Measurements from ENCODE around the gene DPP4.

Gene DPP4

DNA sequence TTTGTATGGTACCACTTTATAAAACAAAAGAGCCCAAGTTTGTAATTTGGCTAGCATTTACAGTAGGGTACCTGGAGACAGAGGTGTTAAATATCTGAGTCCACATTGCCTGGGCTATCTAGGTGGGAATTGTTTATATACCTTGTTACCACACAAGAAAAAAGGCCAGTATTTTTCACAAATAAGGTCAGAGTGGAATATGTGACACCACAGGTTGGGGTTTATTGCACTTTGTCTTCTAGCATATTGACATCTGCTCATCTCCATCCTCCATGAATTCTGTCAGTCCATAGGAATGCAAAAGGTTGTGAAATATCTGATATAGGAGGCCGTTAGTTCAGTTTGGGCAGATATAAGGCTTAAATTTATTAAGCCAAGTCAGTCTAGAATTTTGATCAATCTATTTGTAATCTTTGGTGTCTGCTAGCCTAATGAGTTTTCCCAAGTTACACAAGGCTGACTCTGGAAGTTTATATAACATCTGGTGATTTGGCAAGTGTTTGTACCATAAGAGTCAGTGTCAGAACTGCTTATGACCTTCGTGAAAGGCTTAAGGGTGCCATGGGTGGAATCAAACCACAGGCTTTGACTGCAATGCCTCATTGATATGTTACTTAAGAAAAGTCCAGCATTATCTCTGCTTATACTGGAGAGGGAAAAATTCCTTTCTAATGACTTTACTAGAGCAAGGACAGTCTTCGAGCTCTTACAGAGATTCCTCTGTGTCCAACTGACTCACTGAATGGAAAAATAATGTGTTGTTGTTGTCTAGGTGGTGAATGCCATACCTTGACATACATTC lies 11.3 kb upstream of the DPP4 start:
- no peak for DNase-seq

DNA sequence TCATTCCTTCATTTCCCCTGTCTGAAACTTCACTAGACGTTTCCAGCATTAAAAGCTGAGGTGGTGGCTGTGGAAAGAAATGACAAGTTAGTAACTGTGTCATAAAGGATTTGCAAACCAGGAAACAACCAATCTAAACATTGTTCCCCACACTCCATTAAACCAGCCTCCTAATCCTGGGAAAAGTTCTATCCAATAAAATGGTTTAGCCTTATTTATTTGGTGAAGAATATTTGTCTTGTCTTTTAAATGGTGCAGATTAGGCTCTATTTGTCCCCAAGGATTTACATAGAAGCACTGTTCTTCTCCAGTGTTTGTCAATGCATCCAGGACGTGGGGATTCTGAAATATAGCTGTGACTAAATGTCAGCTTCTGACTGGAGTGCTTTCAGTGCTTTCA lies 10.5 kb upstream of the DPP4 start:
- no peak for DNase-seq

DNA sequence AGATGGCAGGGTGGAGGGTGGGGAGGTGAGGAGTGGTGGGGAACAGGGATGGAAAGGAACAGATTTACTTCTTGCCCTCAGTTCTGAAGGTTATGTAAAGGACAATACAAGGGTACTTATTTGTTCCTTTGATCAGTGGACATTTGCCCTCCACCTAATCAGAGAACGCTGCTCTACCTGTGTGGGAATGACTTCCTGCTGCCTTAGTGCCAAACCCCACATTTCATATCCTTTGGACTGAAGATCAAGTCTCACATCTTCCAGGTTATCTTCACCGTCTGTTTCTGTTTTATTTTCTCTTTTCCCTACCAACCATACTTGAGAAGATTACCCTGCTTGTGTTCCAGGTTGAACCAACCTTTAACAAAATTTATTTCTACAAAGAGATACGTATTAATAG lies 8.7 kb upstream of the DPP4 start:
- no peak for DNase-seq

DNA sequence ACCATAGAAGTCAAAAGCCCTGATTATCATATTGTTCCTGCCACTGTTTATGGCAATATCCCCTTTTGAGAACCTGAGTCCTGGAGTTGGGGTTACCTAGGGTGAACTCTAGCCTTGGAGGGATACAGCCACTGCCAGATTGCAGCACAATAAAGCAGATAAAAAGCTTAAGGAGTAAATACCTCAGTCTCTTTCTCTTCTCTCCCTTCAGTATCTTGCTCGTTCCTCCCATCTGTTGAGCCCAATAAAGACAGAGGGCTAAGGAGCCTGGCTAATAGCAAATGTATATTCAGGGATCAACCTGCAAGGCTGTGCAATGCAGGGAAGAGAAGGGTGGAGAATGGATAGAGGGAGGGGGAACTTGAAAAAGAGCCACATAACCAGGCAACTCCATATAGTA lies 8.0 kb upstream of the DPP4 start:
- DNase-seq = no peak

- no peak for DNase-seq
These were observed 5.5 kb upstream of the DPP4 start for GRCh38 chr2:162079514-162079913.

- DNase-seq = no peak
These were observed 1.7 kb upstream of the DPP4 start for GRCh38 chr2:162075689-162076132.

GRCh38 chr2:162074928-162075688 lies 1.1 kb upstream of the DPP4 start:
- DNase-seq = no peak

DNA sequence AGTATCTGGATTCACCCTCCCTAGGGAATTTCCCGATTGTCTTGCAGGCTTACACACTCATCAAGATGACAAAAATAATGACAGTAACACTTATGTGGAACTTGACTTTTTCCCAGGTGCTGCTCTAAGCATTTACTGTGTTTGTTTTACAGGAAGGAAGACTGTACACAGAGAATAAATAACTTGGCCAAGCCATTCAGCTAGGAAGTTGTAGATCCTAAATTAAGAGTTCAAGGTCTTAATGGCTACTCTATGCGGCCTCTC lies 549 bp upstream of the DPP4 start:
- DNase-seq = no peak

DNA sequence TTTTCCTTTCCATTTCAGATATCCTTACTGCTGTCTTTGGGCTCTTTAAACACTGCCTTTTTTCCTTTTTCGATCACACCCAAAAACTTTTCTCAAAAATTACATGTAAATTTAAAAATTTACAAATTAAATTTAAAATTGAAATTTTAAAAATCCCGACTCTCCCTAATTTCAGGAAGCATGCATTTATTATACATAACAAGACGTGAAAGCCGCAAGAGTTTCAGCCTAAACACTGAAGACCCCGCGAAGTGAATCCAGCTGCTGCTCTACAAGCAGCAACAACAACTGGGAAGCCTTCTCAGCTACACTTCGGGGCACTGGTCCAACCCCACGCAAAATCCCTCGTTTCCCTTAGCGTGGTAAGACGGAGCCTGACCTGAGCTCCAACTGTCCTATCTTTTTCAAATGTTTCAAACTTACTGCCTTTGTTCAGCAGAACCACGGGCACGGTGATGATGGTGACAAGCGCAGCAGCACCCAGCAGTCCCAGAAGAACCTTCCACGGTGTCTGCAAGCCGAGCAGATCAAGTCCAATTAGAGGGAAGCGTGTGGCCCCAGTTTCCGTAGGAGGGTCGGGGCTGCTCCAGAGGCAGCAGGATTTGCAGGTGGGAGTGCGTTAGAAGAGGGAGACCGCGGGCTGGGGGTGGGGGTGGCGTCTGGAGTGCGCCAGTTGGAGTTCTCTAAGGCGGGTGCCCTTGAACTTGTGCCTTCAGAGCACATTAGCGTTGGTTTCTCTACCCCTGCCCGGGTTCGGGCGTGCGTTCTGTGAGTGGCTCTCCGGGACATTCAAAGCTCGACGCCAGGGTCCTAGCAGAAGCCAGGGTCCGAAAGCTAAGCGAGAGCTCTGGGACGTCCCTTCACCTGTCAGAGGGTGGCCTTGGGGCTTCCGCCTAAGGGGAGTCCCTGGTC lies 783 bp downstream of the DPP4 start:
- peak; percentile 8 for DNase-seq

- DNase-seq = no peak
These were observed 1.8 kb downstream of the DPP4 start for GRCh38 chr2:162072181-162072702.

- DNase-seq = no peak
These were observed 3.0 kb downstream of the DPP4 start for GRCh38 chr2:162071001-162071400.

DNA sequence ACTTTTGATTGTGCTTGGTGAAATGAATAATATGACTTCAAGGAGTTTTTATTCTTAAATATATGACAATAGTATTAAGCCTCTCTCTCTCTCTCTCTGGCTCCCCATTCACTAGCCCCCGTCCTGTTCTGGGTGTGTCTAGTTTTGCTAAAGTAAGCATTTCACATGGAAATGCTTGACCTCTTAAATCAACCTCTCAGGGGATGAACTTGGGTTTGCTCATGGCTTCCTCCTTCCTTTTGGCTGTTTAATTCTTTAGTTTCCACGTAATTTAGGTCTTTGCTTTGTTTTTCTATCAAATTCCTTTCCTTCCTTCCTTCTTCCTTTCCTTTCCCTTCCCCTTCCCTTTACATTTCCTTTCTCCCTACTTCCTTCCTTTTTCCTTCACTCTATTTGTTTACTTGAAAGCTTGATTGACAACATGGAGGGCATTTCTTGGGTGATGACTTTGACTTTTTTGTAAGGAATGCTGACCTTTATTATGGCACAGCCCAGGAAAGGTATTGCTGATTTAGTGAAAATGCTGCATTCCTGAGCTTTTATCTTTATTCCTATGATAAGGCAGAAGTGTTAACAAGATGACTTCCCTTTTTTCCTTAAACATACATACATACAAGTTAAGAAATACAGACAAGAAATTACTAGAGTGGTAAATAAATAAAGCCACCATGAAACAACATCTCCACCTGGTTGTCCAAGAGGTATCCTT lies 3.6 kb downstream of the DPP4 start:
- no peak for DNase-seq

GRCh38 chr2:162069267-162069903 lies 4.6 kb downstream of the DPP4 start:
- no peak for DNase-seq

DNA sequence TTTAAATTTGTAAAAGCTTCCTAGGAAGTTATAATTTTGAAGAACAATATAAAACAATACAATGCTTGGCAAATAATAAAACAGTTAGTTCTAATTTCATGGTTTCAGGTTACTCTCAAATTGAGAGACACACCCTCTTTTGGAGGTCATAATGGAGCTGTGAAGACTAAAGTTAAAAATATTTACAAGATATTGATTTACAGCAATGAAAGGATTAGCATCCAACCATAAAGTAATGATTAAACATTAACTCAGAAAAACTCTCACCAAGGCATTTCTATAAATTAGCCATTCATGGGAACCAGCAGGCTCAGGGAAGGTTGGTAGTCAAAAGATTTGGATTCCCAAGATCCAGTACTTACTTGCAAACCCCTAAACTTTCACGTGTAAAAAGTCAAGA lies 6.4 kb downstream of the DPP4 start:
- DNase-seq = no peak

- DNase-seq = no peak
These were observed 8.2 kb downstream of the DPP4 start for GRCh38 chr2:162065767-162066166.

DNA sequence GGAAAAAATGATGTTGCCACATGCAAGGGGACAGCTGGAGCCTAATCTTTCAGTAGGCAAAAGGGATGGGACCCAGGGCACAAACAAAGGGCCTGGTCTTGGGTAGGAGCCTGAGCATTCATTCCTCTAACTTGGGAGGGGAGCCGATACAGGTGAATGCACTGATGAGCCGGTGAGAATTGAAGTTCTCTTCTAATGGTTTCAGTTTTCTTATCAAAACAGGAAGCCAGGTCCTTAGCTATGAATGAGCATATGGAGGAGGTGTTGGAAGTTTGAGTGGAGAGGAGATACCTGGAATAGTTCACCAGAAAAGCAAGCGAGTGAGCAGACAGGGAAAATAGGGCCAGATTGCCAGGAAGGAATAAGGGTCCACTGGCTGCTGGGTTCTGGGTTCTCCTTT lies 10.1 kb downstream of the DPP4 start:
- DNase-seq = no peak

DNA sequence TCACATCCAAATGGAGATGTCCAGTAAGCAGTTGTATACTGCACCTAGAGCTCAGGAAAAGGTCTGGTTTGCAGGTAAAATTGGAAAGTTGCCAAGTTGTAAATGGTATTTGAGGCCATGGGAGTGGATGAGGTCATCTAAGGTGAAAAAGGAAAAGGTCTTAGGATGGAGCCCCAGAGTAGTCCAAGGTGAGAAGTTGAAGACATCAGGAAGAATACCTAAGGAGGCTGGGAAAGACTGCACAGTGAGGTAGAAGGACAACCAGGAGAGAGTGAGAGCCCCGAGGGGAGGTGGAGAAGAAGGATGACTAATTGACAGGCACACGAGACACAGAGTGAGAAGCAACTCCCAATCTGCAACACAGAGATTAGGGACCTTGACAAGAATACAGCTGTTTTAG lies 10.7 kb downstream of the DPP4 start:
- DNase-seq = no peak

DNA sequence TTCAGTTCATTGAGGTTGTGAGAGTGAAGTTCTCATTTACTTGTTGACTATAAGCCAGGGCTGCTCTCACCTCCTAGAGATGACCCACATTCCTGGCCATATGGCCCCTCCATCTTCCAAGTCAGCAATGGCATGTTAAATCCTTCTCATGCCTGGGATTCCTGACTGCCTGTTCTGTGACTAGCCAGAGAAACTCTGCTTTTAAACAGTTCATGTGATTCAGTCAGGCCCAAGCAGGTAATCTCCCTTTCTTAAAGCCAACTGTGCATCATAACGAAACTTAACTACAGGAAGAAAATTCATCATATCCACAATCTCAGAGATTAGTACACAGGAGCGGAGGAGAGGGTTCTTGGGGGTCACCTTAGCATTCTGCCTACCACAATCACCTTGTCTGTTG lies 11.5 kb downstream of the DPP4 start:
- no peak for DNase-seq

DNA sequence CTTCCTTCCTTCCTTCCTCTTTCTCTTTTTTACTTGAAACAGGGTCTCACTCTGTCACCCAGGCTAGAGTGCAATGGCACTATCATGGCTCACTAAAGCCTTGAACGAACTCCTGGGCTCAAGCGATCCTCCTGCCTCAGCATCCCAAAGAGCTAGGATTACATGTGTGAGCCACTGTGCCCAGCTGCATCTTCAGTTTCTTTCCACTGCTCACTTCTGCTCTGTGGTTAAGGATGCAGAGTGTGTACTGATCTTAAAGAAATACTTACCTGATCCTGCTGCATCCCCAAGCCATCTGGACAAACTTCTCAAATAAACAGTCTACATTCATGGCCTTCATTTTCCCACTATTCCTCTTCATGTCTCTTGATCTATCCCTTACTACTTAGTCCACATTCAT lies 13.0 kb downstream of the DPP4 start:
- DNase-seq = no peak

GRCh38 chr2:162060532-162060931 lies 13.5 kb downstream of the DPP4 start:
- no peak for DNase-seq

GRCh38 chr2:162058973-162059668 lies 14.9 kb downstream of the DPP4 start:
- DNase-seq = peak; percentile 11

GRCh38 chr2:162057426-162057825 lies 16.6 kb downstream of the DPP4 start:
- no peak for DNase-seq
